Neural progenitor cell (in vitro differentiated cells): ENCODE measurements around the gene RAD51B.

Source experiments
- CTCF ChIP-seq: fragments of 200-600 bp; sonication (generic); IDR thresholded peaks from 2 replicates; pipeline ENCODE4 v1.5.1; 2017; ENCODE audit warnings: antibody characterized with exemption, mild to moderate bottlenecking
- EZH2 ChIP-seq: fragments of 200-600 bp; sonication (generic); IDR thresholded peaks from 2 replicates; pipeline ENCODE4 v1.6.1; 2017; ENCODE audit warnings: antibody characterized with exemption, mild to moderate bottlenecking, moderate library complexity
- EZH2phosphoT487 ChIP-seq: fragments of 200-600 bp; sonication (generic); IDR thresholded peaks from 2 replicates; pipeline ENCODE4 v1.6.1; 2017; ENCODE audit warnings: antibody characterized with exemption

DNA sequence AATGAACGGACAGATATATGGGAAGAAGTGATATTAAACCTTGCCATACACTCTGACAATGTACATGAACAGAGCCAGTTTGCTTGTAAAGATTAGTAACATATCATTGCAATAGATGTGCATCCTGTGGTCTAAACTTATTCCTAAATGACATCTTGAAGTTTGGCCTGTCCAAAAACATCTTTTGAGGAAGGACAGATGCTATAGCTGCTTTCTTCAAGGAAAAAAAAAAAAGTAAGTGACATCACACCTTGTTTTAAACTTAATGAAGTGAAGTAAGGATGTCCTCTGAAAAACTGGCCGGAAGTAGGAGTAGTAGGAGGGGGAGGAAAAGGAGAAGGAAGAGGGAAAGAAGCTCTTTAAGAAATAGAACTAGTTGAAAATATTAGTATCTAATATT, 132.8 kb downstream of the RAD51B start:
- TF ChIP-seq CTCF (no peak), EZH2 (no peak), EZH2phosphoT487 (no peak)
